HCT116 (cell line): ENCODE data around the gene UBTD1.

Experiments
- ATF3 ChIP-seq: IDR thresholded peaks from 2 replicates; pipeline ENCODE4 v1.6.1; 2012
- CEBPB ChIP-seq: IDR thresholded peaks from 2 replicates; pipeline ENCODE4 v1.6.1; 2012; ENCODE audit warnings: low read depth
- CTCF ChIP-seq, 3 experiments: fragments of 200-600 bp in 1 of 3; sonication (generic) in 1 of 3; IDR thresholded peaks in 2 of 3; conservative IDR thresholded peaks in 1 of 3; 2 replicates each; pipeline ENCODE4 v1.5.1; 2012 to 2017; ENCODE audit warnings: low read depth in 2 of 3, low read length in 2 of 3, antibody characterized with exemption in 1 of 3, borderline replicate concordance in 1 of 3, control low read depth in 1 of 3, mild to moderate bottlenecking in 1 of 3, mixed read lengths in 1 of 3, mixed run types in 1 of 3, moderate library complexity in 1 of 3; ENCODE audit not compliant: insufficient read depth in 1 of 3
- EZH2 ChIP-seq: fragments of 200-600 bp; sonication (generic); IDR thresholded peaks from 2 replicates; pipeline ENCODE4 v1.6.1; 2017; ENCODE audit warnings: antibody characterized with exemption, mixed run types
- EZH2phosphoT487 ChIP-seq: fragments of 200-600 bp; IDR thresholded peaks from 2 replicates; pipeline ENCODE4 v1.6.1; 2018; ENCODE audit warnings: antibody characterized with exemption, borderline replicate concordance
- MAX ChIP-seq: IDR thresholded peaks from 2 replicates; pipeline ENCODE4 v1.6.1; 2012
- POLR2A ChIP-seq: IDR thresholded peaks from 2 replicates; pipeline ENCODE4 v1.7.0; 2011; ENCODE audit warnings: borderline replicate concordance; ENCODE audit not compliant: insufficient read depth, insufficient read length; ENCODE audit errors: extremely low read depth
- POLR2AphosphoS5 ChIP-seq: IDR thresholded peaks from 2 replicates; pipeline ENCODE4 v1.6.1; 2011; ENCODE audit warnings: mild to moderate bottlenecking, low read depth, low read length, moderate library complexity
- RAD21 ChIP-seq: IDR thresholded peaks from 2 replicates; pipeline ENCODE4 v1.6.1; 2012; ENCODE audit warnings: low read depth, mild to moderate bottlenecking
- REST ChIP-seq: IDR thresholded peaks from 2 replicates; pipeline ENCODE4 v1.6.1; 2012; ENCODE audit warnings: low read depth
- SIN3A ChIP-seq: IDR thresholded peaks from 2 replicates; pipeline ENCODE4 v1.6.1; 2012; ENCODE audit warnings: low read depth
- SP1 ChIP-seq: IDR thresholded peaks from 2 replicates; pipeline ENCODE4 v1.6.1; 2012; ENCODE audit warnings: low read depth
- TCF7L2 ChIP-seq: IDR thresholded peaks from 2 replicates; pipeline ENCODE4 v1.7.0; 2011; ENCODE audit warnings: borderline replicate concordance, inconsistent platforms; ENCODE audit not compliant: insufficient read depth, insufficient read length; ENCODE audit errors: extremely low read depth
- ZNF274 ChIP-seq: fragments of 200-500 bp; sonication (Bioruptor generic); IDR thresholded peaks from 2 replicates; pipeline ENCODE4 v1.6.1; 2014; ENCODE audit warnings: mild to moderate bottlenecking, low read depth, low read length, inconsistent platforms

GRCh38 chr10:97502916-97503315, 4.2 kb downstream of the UBTD1 start:
- TF ChIP-seq EZH2 (no peak), CTCF (IDR thresholded peaks at IDR 0.05 in 2 of 3, conservative IDR thresholded peaks at IDR 0.05 in 1 of 3; ENCODE audit: borderline replicate concordance in 1 of 3, insufficient read depth in 1 of 3, low read depth in 2 of 3, low read length in 2 of 3) (no peak), ZNF274 (no peak), SIN3A (no peak), SP1 (no peak), TCF7L2 (no peak), ATF3 (no peak), REST (no peak), POLR2A (no peak), CEBPB (no peak), EZH2phosphoT487 (no peak), MAX (no peak), POLR2AphosphoS5 (no peak), RAD21 (no peak)
